HG03378 (cell line): Measurements from ENCODE around the gene MYCBP.
"Not testable (repeated sequence)": the region's sequence is repeated elsewhere in the genome, so short reads cannot be mapped to it uniquely, and the experiment has no call there.

Experiments used
- ATAC-seq: cut with Tn5 transposase; IDR thresholded peaks from one replicate; pipeline ENCODE4 v1.9.1; 2021; ENCODE audit warnings: mild to moderate bottlenecking, moderate library complexity; ENCODE audit not compliant: unreplicated experiment

Gene MYCBP, protein sequence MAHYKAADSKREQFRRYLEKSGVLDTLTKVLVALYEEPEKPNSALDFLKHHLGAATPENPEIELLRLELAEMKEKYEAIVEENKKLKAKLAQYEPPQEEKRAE

GRCh38 chr1:38873027-38873969 lies at the start of gene MYCBP:
TSS of gene MYCBP (minus strand) at chr1:38873348. CDS start at chr1:38873305, 43 bp downstream.
- ATAC-seq = peak; percentile 91

GRCh38 chr1:38919130-38919529 lies 46.0 kb upstream of the MYCBP start:
- ATAC-seq = no peak

GRCh38 chr1:38918568-38918967 lies 45.4 kb upstream of the MYCBP start:
- ATAC-seq = no peak

GRCh38 chr1:38917772-38918171 lies 44.6 kb upstream of the MYCBP start:
- ATAC-seq = no peak

DNA sequence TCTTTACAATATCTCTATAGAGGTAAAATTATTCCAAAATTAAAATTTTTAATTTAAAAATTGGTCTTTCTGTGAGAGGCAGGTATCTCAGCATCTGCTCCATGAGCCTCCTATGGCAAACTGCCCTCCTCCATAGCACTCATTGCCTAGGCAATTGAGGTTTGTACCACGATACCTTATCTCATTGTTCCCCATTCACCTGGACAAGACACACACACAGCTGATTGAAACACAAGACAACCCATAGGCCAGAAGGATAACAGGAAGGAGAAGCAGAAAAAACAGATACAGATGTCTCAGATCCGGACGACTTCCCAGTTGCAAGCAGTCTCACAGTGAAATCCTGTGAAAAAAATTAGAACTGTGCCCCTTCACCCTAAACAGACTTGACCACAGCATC lies 44.2 kb upstream of the MYCBP start:
- ATAC-seq = no peak

DNA sequence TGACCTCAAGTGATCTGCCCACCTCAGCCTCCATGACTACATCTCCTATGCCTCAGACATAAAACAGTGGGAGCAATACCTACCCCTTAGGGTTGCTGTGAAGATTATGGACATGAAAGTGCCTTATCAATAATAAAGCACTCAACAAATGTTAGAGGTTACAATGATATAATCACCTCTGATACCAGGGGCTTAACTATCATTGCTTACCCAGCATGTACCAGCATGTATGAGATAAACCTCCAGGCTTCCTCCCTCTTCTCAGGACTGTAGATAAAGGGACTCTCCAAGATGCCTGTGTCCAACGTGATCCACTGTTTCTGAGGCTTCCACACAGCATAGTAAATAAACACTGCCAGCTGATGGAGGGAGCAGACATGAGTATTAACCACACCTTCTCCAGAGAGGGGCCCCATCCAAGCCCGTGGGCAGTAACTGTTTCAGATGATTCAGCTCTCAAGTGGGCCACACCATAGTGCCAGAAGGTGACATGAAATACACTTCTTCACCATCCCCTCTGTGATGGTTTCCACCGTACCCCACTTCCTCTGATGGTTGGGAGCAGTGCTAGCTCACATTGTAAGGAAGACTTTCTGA lies 42.3 kb upstream of the MYCBP start:
- no peak for ATAC-seq

DNA sequence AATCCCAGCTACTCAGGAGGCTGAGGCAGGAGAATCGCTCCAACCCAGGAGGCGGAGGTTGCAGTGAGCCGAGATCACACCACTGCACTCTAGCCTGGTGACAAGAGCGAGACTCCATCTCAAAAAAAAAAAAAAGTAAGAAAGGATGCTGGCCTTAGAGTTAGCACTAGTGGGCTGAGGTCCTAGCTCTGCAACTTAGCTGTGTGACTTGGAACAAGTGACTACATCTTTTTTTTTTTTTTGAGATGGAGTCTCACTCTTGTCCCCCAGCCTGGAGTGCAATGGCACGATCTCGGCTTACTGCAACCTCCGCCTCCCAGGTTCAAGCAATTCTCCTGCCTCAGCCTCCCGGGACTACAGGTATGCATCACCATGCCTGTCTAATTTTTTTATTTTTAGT lies 41.8 kb upstream of the MYCBP start:
- not testable (repeated sequence) for ATAC-seq

DNA sequence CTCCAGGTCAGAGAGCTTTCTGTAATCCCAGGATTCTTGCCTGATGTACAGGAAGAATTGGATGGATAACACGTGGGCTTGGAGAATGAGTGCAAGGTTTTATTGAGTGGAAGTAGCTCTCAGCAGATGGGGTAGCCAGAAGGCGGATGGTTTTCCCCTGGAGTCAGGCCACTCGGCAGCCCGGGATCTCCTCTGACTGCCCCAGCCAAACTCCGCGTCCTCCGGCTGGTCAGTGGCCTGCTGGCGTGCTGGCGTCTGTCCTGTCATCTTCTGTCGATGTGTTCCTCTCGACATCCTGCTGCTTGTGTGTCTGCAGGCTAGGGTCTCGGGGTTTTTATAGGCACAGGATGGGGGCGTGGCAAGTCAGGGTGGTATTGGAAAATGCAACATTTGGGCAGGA lies 35.7 kb upstream of the MYCBP start:
- no peak for ATAC-seq

GRCh38 chr1:38905985-38906384 lies 32.8 kb upstream of the MYCBP start:
- no peak for ATAC-seq

DNA sequence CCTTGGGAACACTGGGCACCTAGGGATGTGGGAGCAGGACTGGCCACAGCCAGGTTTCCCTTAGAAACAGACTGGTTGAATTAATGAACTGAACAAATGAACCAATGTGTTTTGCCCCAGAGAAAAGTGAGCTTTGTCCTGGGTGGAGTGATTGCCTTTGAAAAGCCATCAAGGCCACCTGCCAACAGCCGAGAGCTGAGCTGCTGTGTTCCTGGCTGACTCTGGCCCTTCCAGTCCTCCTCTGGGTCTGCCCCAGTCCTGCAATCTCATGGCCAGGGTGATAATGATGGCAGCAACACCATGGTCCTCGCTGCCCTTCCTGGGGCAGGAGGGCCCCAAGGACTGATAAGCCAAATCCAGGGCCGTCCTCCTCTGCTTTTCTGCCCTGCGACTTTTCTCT lies 26.4 kb upstream of the MYCBP start:
- no peak for ATAC-seq

GRCh38 chr1:38898653-38899230 lies 25.6 kb upstream of the MYCBP start:
- no peak for ATAC-seq

DNA sequence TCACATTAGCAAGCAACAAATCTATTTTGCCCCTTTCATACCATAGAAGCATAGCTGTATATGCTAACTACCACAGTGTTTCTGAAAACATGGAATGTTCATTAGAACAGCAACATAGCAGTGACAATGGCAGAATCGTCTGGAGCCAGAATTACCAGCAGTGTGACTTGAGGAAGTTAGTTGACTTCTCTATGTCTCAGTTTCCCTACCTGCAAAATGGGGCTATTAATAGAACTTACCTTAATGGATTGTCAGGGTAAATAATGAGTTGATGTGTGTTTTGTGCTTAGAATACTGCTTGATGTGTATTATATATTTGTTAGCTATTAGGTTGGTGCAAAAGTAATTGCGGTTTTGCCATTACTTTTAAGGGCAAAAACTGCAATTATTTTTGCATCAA lies 23.0 kb upstream of the MYCBP start:
- ATAC-seq = no peak

DNA sequence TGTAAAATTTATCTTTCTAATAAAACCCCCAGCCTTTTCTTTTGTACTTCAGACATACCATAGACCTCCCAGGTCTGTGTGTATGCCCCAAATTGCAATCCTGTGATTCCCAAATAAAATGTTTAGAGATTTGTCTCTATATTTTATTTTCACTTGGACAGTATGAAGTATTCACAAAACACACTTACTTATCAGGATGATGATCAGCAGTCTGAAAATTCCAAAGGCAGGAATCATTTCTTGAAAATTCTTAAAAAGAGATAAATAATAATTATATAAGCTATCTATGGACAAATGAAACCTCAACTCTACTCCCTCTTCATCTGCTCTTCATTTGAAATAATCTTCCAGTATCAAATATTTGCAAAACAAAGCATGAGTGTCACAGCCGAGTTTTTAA lies 19.8 kb upstream of the MYCBP start:
- no peak for ATAC-seq

GRCh38 chr1:38891753-38892152 lies 18.6 kb upstream of the MYCBP start:
- ATAC-seq = no peak

- no peak for ATAC-seq
Observed at GRCh38 chr1:38889589-38889988, 16.4 kb upstream of the MYCBP start.

- ATAC-seq = no peak
Observed at GRCh38 chr1:38888423-38889333, 15.5 kb upstream of the MYCBP start.

DNA sequence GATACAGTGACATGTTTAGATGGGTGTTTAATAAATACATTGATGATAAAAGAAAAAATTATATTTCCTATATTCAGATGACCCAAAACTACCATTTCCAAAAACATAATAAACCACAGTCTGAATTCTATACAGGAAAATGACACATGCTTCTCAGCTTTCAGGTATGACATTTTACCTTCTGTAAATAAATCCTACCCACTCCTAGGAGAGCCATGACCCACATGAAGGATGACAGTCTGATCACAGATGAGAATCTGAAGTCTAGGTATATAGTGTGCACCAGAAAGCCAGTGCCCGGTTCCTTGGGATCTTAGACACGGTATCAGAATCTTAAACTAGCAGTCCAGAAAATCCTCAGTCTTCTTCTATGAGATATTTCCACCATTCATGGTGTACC lies 11.9 kb upstream of the MYCBP start:
- ATAC-seq = no peak

- no peak for ATAC-seq
Observed at GRCh38 chr1:38881487-38881886, 8.3 kb upstream of the MYCBP start, which contains the start of gene GJA9. TSS of gene GJA9 (minus strand) at chr1:38881587. CDS start at chr1:38876098, 5,489 bp downstream.

DNA sequence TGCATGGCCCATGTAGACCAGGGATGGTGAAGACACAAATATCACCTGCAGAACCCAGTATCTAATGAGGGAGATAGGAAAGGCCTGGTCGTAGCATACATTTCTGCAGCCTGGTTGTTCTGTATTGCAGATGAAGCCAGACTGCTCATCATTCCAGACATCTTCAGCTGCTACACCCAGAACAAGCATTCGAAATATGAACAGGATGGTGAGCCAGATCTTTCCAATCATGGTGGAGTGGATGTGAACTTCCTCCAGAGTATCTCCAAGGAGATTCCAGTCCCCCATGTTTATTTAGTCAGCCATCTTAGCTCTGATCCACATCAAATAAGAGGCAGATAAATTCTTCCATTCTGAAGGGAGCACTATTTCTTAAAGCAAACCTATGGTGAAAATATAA lies 2.7 kb upstream of the MYCBP start:
- no peak for ATAC-seq

DNA sequence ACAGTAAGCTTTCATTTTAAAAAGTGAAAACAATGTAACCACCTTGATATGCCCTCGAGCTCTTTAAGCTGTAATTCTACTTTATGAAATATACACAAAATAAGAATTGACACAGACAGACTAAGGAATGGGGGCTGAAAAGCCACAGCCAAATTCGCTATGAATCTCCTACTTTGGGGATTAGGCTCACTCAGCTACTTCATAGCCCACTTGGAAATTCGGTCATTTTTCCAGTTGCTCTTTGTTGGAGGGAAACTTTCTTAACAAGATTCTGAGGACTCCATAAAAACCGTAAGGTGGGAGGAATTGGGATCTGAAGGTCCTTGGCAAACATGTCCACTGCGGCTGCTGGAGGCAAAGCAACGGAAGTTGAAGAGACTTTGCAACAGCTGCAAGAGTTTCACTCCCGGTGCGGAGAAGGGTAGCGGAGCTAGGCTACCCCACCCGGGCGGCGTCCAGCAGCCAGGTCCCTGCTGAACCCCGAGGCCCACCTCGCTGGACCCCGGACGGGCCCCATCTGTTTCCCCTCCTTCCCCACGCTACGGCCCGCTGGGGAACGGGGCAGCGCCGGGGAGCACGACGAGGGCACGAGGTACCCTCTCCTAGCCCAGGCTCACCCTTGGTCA lies 634 bp downstream of the MYCBP start:
- ATAC-seq = peak; percentile 18
